Activated naive CD8-positive, alpha-beta T cell treated with anti-CD3 and anti-CD28 coated beads, Interleukin-2, amount 50 U/mL, for 24 hours (primary cell): ENCODE results near the gene GP1BA.

Source experiments
- ATAC-seq: fragments of 150-1000 bp; cut with Tn5 transposase; one replicate; pipeline ENCODE4 v1.10.0; 2021
- DNase-seq: peaks from one replicate; pipeline ENCODE4 v3.0.0; 2021
- H3K27ac Mint-ChIP-seq: one replicate; pipeline ENCODE4 v1.8.0; 2021; ENCODE audit warnings: mild to moderate bottlenecking, mixed read lengths
- H3K27me3 Mint-ChIP-seq: one replicate; pipeline ENCODE4 v1.8.0; 2021; ENCODE audit warnings: mixed read lengths
- H3K36me3 Mint-ChIP-seq: one replicate; pipeline ENCODE4 v1.8.0; 2021; ENCODE audit warnings: low read depth, mixed read lengths
- H3K4me1 Mint-ChIP-seq: one replicate; pipeline ENCODE4 v1.8.0; 2021; ENCODE audit warnings: mixed read lengths
- H3K4me3 Mint-ChIP-seq: one replicate; pipeline ENCODE4 v1.8.0; 2021; ENCODE audit warnings: mild to moderate bottlenecking, moderate library complexity, mixed read lengths
- H3K9me3 Mint-ChIP-seq: one replicate; pipeline ENCODE4 v1.8.0; 2021; ENCODE audit warnings: mixed read lengths

GP1BA gene

DNA sequence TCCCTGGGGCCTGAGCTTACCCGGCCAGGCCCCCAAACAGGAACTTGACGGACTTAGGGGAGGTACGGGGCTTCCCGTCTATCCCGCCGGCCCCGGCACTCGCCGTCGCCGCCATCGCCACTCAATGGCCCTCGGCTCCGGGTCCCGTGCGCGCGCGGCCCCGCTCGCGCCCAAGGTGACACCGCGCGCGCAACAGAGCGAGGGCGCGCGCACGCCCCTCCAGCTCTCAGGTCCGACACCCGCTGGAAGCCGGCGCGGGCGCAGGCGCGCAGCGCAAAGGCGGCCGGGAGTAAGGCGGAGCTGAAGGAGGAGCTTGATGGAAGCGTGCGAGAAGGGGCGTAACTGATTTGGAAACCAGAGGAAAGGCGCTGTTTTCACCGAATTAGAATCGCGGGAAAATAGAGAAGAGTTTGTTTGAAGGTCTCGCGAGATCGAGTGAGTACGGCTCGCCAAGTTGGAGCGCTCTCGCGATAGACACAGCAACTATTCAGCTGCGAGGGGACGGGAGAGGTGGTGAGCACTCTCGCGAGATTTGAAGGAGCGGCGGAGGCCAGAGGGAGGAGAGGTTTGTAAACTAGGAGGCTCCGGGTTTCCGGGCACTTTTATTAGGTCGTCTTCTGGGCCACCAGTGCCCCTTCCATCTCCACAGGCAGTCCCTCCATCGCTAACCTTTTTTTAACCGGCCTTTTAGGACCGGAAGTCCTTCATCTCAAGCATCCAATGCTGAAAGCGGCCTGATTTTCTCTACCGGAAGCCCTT is 7.9 kb downstream of the GP1BA start, which contains the start of the genes RNF167 and SLC25A11:
TSS of gene RNF167 (plus strand) at position 473 of the 759 bp plus-strand sequence. CDS start 642 bp downstream, outside the sequence.
TSS of gene SLC25A11 (minus strand) at position 251 of the 759 bp plus-strand sequence. CDS start at position 115, 136 bp downstream.
- no peaks in the 10 kb centered on the region for H3K9me3 Mint-ChIP-seq
- H3K36me3 Mint-ChIP-seq = peaks cover 43% of the 10 kb centered on the region
- peak within 1 kb of the TSS; percentile 99 for H3K4me3 Mint-ChIP-seq
- ATAC-seq (peak; percentile 79), DNase-seq (peak; percentile 94)
- H3K27me3 Mint-ChIP-seq = peaks cover 2% of the 10 kb centered on the region
- H3K27ac Mint-ChIP-seq = peak within 1 kb of the TSS; percentile 99
- H3K4me1 Mint-ChIP-seq = peaks cover 62% of the 10 kb centered on the region

DNA sequence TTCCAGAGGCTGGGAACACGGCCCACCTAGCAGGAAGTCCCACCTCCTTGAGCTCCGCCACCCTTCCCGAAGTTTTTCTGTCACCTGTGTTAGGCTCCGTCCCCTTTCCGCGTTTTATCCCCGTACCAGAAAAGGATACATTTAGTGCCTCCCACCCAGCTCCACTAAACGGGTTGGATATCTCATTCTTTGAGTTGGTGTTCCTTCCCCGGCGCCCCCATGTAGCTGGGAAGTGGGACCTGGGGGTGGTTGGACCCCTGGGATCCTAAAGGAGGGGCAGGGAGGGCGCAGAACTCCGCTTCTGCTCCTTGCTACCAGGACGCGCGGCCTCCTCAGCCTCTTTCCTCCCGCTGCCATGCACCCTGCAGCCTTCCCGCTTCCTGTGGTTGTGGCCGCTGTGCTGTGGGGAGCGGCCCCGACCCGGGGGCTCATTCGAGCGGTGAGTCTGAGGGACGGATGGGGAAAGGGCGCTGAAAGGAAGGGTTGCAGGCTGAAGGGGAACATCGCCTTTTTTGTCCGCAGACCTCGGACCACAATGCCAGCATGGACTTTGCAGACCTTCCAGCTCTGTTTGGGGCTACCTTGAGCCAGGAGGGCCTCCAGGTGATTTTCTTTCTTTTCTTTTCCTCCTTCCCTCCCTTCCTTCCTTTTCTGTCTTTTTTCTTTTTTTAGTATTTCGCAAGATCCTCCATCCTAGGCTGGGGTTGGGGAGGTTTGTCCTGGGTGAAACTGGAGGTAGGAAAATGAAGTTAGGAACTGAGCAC is 8.7 kb downstream of the GP1BA start:
- Mint-ChIP-seq H3K9me3 (no peaks in the 10 kb centered on the region), H3K27ac (peak overlapping the region; percentile 99), H3K4me1 (peaks cover 69% of the 10 kb centered on the region), H3K27me3 (peaks cover 2% of the 10 kb centered on the region), H3K36me3 (peaks cover 51% of the 10 kb centered on the region), H3K4me3 (peak overlapping the region; percentile 99)
- DNase-seq (peak; percentile 63), ATAC-seq (peak; percentile 1)

GRCh38 chr17:4941319-4941610 is 9.2 kb downstream of the GP1BA start:
- peaks cover 2% of the 10 kb centered on the region for H3K27me3 Mint-ChIP-seq
- no peaks in the 10 kb centered on the region for H3K9me3 Mint-ChIP-seq
- ATAC-seq = no peak
- H3K4me3 Mint-ChIP-seq = peak overlapping the region; percentile 99
- peaks cover 70% of the 10 kb centered on the region for H3K4me1 Mint-ChIP-seq
- H3K27ac Mint-ChIP-seq = peak overlapping the region; percentile 99
- H3K36me3 Mint-ChIP-seq = peaks cover 53% of the 10 kb centered on the region
- DNase-seq = no peak

DNA sequence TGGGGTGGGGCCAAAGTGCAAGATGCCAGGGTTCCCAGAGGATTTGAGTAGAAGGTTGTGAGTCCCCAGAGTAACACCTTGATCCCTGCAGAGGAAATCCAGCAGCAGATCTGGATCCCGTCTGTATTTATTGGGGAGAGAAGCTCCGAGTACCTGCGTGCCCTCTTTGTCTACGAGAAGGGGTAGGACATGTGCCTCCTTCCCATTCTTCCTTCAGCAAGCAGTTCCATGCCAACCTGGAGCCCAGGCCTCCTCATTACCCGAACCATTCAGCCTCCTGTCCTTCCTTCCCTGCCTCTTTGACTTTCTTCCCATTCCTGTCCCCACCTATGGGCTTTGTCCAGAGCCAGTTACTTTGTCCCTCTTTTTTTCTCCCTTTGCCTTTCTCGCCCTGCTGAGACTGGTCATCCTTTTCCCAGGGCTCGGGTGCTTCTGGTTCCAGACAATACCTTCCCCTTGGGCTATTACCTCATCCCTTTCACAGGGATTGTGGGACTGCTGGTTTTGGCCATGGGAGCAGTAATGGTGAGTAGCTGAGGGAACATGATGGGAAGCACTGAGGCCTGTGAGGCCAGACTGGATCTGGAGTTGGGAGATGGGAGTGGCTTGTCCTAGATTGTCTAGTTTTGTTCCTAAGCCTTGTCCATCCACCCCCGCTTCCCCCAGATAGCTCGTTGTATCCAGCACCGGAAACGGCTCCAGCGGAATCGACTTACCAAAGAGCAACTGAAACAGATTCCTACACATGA is 10.9 kb downstream of the GP1BA start:
- DNase-seq = no peak
- Mint-ChIP-seq H3K27ac (peak overlapping the region; percentile 99), H3K9me3 (no peaks in the 10 kb centered on the region), H3K4me3 (peak overlapping the region; percentile 99), H3K27me3 (peaks cover 2% of the 10 kb centered on the region), H3K4me1 (peaks cover 73% of the 10 kb centered on the region), H3K36me3 (peaks cover 62% of the 10 kb centered on the region)
- ATAC-seq = no peak

DNA sequence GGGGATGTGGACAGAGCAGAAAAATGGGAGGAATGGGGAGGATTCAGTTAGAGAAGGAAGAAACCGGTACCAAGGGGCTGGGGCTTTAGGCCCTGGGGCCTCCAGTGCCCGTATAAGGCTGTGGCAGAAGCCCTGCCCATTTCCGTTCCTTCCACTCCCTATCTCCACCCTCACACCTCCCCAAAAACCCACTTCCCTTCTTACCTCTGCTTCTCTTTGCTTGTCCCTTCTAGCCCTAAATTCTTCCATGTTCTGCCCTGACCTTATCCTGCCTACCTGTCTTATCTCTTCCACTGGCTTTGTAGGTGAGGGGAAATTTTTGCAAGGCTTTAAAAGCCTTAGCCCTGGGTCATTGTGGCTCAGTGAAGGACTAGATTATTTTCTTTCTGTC is 12.1 kb downstream of the GP1BA start:
- DNase-seq = peak; percentile 56
- Mint-ChIP-seq H3K9me3 (no peaks in the 10 kb centered on the region), H3K27ac (peak overlapping the region; percentile 100), H3K4me1 (peaks cover 65% of the 10 kb centered on the region), H3K36me3 (peaks cover 59% of the 10 kb centered on the region), H3K4me3 (peak overlapping the region; percentile 99), H3K27me3 (peaks cover 3% of the 10 kb centered on the region)
- ATAC-seq = peak; percentile 23

- no peaks in the 10 kb centered on the region for H3K9me3 Mint-ChIP-seq
- peaks cover 3% of the 10 kb centered on the region for H3K27me3 Mint-ChIP-seq
- H3K4me1 Mint-ChIP-seq = peaks cover 63% of the 10 kb centered on the region
- no peak for ATAC-seq
- H3K27ac Mint-ChIP-seq = peak overlapping the region; percentile 100
- peaks cover 59% of the 10 kb centered on the region for H3K36me3 Mint-ChIP-seq
- H3K4me3 Mint-ChIP-seq = peak overlapping the region; percentile 99
- DNase-seq = peak; percentile 52
Observed at GRCh38 chr17:4944554-4945175, 12.6 kb downstream of the GP1BA start.

DNA sequence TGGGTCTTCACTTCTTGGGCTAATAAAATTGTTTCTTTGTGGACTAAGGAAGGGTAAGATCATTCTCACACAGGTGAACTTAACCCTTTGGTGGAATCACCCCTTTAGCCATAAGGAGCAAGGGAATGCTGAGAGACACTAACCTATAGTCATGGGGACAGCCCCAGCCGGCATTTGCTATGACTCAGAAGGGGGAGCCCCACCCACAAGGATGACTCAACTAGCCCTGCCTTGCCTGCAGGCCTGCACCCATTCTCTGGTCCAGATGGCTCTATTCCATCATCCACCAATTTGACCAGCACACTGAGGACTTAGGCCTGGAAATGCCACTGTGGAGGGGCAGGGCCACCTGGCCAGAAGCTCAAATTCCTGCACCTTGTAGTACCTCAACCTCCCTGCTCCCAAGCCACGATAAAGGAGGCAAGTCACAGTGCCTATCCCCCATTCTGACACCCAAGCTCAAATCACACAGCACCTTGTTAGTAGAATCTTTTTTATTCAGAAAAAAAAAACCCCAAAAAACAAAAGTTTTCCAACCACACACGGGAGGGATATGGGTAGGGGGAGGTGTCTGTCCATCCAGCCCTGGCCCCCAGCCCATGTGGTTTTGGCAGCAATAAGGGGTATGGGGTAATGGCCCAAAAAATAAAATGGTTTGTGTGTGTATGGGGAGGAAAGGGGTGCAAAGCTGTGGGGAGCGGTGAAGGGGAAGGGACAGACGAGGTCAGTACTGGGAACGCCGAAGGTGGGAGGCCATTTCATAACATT is 13.3 kb downstream of the GP1BA start:
- H3K27me3 Mint-ChIP-seq = peaks cover 1% of the 10 kb centered on the region
- ATAC-seq (peak; percentile 59), DNase-seq (peak; percentile 88)
- peak overlapping the region; percentile 100 for H3K27ac Mint-ChIP-seq
- H3K4me1 Mint-ChIP-seq = peaks cover 64% of the 10 kb centered on the region
- no peaks in the 10 kb centered on the region for H3K9me3 Mint-ChIP-seq
- peaks cover 59% of the 10 kb centered on the region for H3K36me3 Mint-ChIP-seq
- peak overlapping the region; percentile 99 for H3K4me3 Mint-ChIP-seq

DNA sequence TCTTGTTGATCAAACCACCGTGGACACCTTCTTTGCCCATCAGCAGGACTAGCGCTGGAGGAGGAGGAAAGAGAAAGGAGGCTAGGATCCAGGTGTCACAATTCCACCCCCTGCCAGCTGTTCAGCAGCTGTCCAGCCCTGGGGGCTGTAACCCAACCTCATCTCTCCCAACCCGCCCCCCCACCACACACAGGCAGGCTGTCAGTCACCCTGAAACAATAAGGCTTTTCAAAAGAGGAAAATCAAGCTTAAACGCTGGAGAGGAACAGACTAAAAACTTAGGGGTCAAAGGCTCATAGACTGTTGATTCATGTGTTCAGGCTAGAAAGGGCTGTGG is 13.8 kb downstream of the GP1BA start:
- Mint-ChIP-seq H3K9me3 (no peaks in the 10 kb centered on the region), H3K27me3 (peaks cover 1% of the 10 kb centered on the region), H3K36me3 (peaks cover 59% of the 10 kb centered on the region), H3K27ac (peak overlapping the region; percentile 100), H3K4me1 (peaks cover 70% of the 10 kb centered on the region), H3K4me3 (peak overlapping the region; percentile 99)
- no peak for DNase-seq
- no peak for ATAC-seq

DNA sequence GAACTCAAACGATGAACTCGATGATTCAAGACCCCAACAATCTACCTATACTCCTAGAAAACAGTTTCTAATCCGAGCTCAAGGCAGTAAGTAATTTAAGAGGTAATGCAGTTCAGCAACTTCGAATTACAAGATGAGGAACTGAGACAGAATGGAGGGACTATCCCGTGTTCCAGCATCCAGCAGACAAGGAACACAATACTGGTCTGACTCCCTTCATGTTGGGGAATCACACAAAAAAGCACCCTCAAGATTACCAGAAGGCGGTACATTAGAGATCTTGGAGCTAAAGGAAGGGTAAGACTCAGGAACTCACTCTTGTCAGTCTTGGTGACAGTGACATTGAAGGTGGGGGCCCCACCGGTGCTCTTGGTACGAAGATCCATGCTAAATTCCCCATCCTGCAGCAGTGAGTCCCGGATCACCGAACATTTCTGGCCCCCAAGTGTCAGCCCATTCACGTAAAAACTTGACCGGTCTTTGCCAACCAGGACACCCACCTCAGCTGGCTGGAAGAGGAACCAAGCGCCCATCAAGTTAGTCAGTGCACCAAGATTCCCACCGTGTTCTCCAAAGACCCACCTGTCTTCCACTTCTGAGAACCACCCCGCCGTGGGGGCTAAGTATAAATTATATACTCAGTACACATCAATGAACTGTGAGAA is 14.4 kb downstream of the GP1BA start:
- no peak for ATAC-seq
- Mint-ChIP-seq H3K9me3 (no peaks in the 10 kb centered on the region), H3K36me3 (peaks cover 54% of the 10 kb centered on the region), H3K4me3 (peak overlapping the region; percentile 99), H3K27me3 (peaks cover 1% of the 10 kb centered on the region), H3K4me1 (peaks cover 70% of the 10 kb centered on the region), H3K27ac (peak overlapping the region; percentile 100)
- DNase-seq = no peak

GRCh38 chr17:4947010-4947410 is 14.9 kb downstream of the GP1BA start:
- DNase-seq (no peak), ATAC-seq (no peak)
- Mint-ChIP-seq H3K27ac (peak overlapping the region; percentile 100), H3K4me3 (peak overlapping the region; percentile 99), H3K9me3 (no peaks in the 10 kb centered on the region), H3K36me3 (peaks cover 48% of the 10 kb centered on the region), H3K27me3 (peaks cover 1% of the 10 kb centered on the region), H3K4me1 (peaks cover 67% of the 10 kb centered on the region)

GRCh38 chr17:4947411-4948165 is 15.5 kb downstream of the GP1BA start:
- Mint-ChIP-seq H3K27ac (peak overlapping the region; percentile 100), H3K36me3 (peaks cover 43% of the 10 kb centered on the region), H3K4me1 (peaks cover 61% of the 10 kb centered on the region), H3K9me3 (no peaks in the 10 kb centered on the region), H3K27me3 (peaks cover 1% of the 10 kb centered on the region), H3K4me3 (peak overlapping the region; percentile 99)
- DNase-seq (peak; percentile 77), ATAC-seq (peak; percentile 3)

DNA sequence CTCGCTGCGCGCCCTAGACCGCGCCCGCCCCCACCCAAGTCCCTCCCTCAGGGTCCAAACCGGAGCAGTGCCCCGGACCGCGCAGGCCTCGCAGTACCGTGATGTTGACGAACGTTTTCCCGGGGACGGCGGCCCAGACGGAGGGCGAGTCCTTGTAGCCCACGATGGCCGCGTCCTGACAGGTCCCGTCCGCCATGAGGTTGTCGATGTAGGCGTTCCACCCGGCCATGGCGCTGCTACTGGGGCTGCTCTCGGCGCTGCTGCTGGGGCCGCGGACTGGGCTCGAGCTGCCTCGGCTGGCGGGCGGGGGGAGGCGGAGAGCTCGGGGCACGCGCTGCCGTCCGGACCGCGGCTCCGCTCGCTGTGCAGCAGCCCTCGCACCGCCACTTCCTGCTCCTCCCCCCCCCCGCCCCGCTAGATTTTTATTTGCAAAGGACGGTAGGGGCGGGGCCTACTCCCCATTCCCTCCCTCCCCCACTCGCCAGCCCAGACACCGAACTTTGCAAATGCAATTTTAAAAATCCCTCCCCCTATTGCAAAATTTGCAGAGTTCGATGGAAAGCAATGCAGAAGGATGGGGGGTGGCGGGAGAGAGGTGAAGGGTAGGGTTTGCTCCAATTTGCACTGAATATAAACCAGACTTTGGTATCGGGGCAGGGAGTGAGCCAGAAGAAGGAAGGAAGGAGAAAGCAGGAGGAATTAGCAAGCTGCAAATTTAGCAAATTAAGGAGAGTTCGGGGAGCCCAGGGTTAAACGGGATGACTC is 16.3 kb downstream of the GP1BA start, which contains the start of gene PFN1:
TSS of gene PFN1 (minus strand) at position 365 of the 765 bp plus-strand sequence. CDS start at position 229, 136 bp downstream.
- DNase-seq = peak; percentile 90
- Mint-ChIP-seq H3K36me3 (peaks cover 36% of the 10 kb centered on the region), H3K9me3 (no peaks in the 10 kb centered on the region), H3K27ac (peak within 1 kb of the TSS; percentile 100), H3K4me1 (peaks cover 54% of the 10 kb centered on the region), H3K4me3 (peak within 1 kb of the TSS; percentile 99), H3K27me3 (peaks cover 1% of the 10 kb centered on the region)
- ATAC-seq = peak; percentile 12
